GM23338 (cell line): ENCODE results near the gene BTBD18. TPM values are rescaled to one million over a fixed set of nuclear protein-coding genes. Genes with fewer than 3 reads are reported as not detected.

ENCODE experiments used
- ATAC-seq: fragments of 200-7000 bp; cut with Tn5 transposase; 3 replicates; pipeline ENCODE4 v1.9.1; 2020
- DNase-seq: peaks from one replicate; pipeline ENCODE4 v3.0.0-alpha.2; 2015; ENCODE audit warnings: low spot score
- H2AFZ ChIP-seq: fragments of 200-600 bp; sonication (generic); 2 replicates; pipeline ENCODE4 v1.8.0; 2016; ENCODE audit warnings: antibody characterized with exemption, mild to moderate bottlenecking, moderate library complexity
- H3F3A ChIP-seq: fragments of 200-600 bp; sonication (generic); replicated peaks from 2 replicates; pipeline ENCODE4 v1.8.0; 2017; ENCODE audit warnings: antibody characterized with exemption, mixed run types, low read depth
- H3K27ac ChIP-seq: fragments of 200-600 bp; sonication (generic); 2 replicates; pipeline ENCODE4 v1.6.1; 2016; ENCODE audit warnings: low read depth
- H3K27me3 ChIP-seq: fragments of 200-600 bp; sonication (generic); 2 replicates; pipeline ENCODE4 v1.8.0; 2016; ENCODE audit warnings: mild to moderate bottlenecking, mixed run types, moderate library complexity; ENCODE audit not compliant: insufficient read depth
- H3K36me3 ChIP-seq: fragments of 200-600 bp; sonication (generic); 2 replicates; pipeline ENCODE4 v1.8.0; 2016; ENCODE audit warnings: mild to moderate bottlenecking; ENCODE audit not compliant: insufficient read depth
- H3K4me1 ChIP-seq: fragments of 200-600 bp; sonication (generic); 2 replicates; pipeline ENCODE4 v1.8.0; 2016; ENCODE audit warnings: mild to moderate bottlenecking, moderate library complexity; ENCODE audit not compliant: insufficient read depth
- H3K4me2 ChIP-seq: fragments of 200-600 bp; sonication (generic); 2 replicates; pipeline ENCODE4 v1.7.1; 2017; ENCODE audit warnings: mixed run types
- H3K4me3 ChIP-seq: fragments of 200-600 bp; sonication (generic); 2 replicates; pipeline ENCODE4 v1.6.1; 2016; ENCODE audit warnings: mixed run types
- H3K79me2 ChIP-seq: fragments of 200-600 bp; sonication (generic); replicated peaks from 2 replicates; pipeline ENCODE4 v1.8.0; 2017; ENCODE audit warnings: mild to moderate bottlenecking; ENCODE audit not compliant: insufficient read depth
- H3K9me2 ChIP-seq: fragments of 200-600 bp; sonication (generic); 2 replicates; pipeline ENCODE4 v1.8.0; 2017; ENCODE audit not compliant: insufficient read depth
- H4K20me1 ChIP-seq: fragments of 200-600 bp; sonication (generic); replicated peaks from 2 replicates; pipeline ENCODE4 v1.8.0; 2017; ENCODE audit warnings: mild to moderate bottlenecking; ENCODE audit not compliant: insufficient read depth
- H3K27ac Mint-ChIP-seq: 2 replicates; pipeline ENCODE4 v1.8.0; 2020; ENCODE audit warnings: inconsistent platforms, mild to moderate bottlenecking, moderate library complexity, mixed read lengths
- H3K27me3 Mint-ChIP-seq: 3 replicates; pipeline ENCODE4 v1.8.0; 2022; ENCODE audit warnings: low read depth, mild to moderate bottlenecking, moderate library complexity, mixed read lengths, inconsistent platforms; ENCODE audit not compliant: insufficient read depth, poor library complexity
- H3K36me3 Mint-ChIP-seq: 3 replicates; pipeline ENCODE4 v1.8.0; 2021; ENCODE audit warnings: low read depth, mild to moderate bottlenecking, inconsistent platforms, moderate library complexity, mixed read lengths
- H3K4me1 Mint-ChIP-seq: 3 replicates; pipeline ENCODE4 v1.8.0; 2020; ENCODE audit warnings: mild to moderate bottlenecking, inconsistent platforms, mixed read lengths
- H3K4me3 Mint-ChIP-seq: 3 replicates; pipeline ENCODE4 v1.8.0; 2021; ENCODE audit warnings: moderate library complexity, mild to moderate bottlenecking, inconsistent platforms, mixed read lengths
- H3K9me3 Mint-ChIP-seq: 3 replicates; pipeline ENCODE4 v1.8.0; 2020; ENCODE audit warnings: moderate library complexity, mild to moderate bottlenecking, inconsistent platforms, mixed read lengths
- EZH2 ChIP-seq: fragments of 200-600 bp; sonication (generic); IDR thresholded peaks from one replicate; pipeline ENCODE4 v1.8.0; 2017; ENCODE audit warnings: antibody characterized with exemption, mild to moderate bottlenecking, low read depth; ENCODE audit not compliant: unreplicated experiment
- EZH2phosphoT487 ChIP-seq: fragments of 200-600 bp; sonication (generic); IDR thresholded peaks from one replicate; pipeline ENCODE4 v1.8.1; 2018; ENCODE audit warnings: antibody characterized with exemption; ENCODE audit not compliant: unreplicated experiment
- NANOG ChIP-seq: IDR thresholded peaks from 2 replicates; pipeline ENCODE4 v1.6.1; 2016; ENCODE audit warnings: antibody characterized with exemption, borderline replicate concordance
- POLR2AphosphoS5 ChIP-seq: IDR thresholded peaks from 2 replicates; pipeline ENCODE4 v1.6.1; 2016; ENCODE audit warnings: antibody characterized with exemption, low read depth
- STAT1 ChIP-seq: IDR thresholded peaks from one replicate; pipeline ENCODE4 v1.6.1; 2016; ENCODE audit warnings: antibody characterized with exemption; ENCODE audit not compliant: unreplicated experiment
- ZNF114 ChIP-seq: fragments of 250-450 bp; sonication (Bioruptor Pico); IDR thresholded peaks from 2 replicates; pipeline ENCODE4 v1.5.0; 2020; ENCODE audit warnings: mild to moderate bottlenecking, moderate library complexity
- ZNF331 ChIP-seq: fragments of 250-450 bp; sonication (Bioruptor Pico); IDR thresholded peaks from 2 replicates; pipeline ENCODE4 v1.5.0; 2020; ENCODE audit warnings: low read depth, mild to moderate bottlenecking, moderate library complexity
- ZNF462 ChIP-seq: fragments of 250-450 bp; sonication (Bioruptor Pico); IDR thresholded peaks from 2 replicates; pipeline ENCODE4 v1.5.0; 2020; ENCODE audit warnings: mild to moderate bottlenecking, moderate library complexity
- polyA plus RNA-seq: library from polyadenylated mRNA; unstranded; fragments of >200 nt; fragmentation: Nextera tagmentation; extraction: Ambion mirVana; gene quantifications from 2 replicates; pipeline ENCODE4 v1.2.1, GENCODE V29; 2016
- total RNA-seq: library from RNA; depleted of rRNA; stranded (reverse); fragments of >200 nt; shearing (Covaris generic); gene quantifications from 2 replicates; pipeline ENCODE4 v1.2.3, GENCODE V29; 2014

The BTBD18 gene
- total and polyA plus RNA-seq, 2 experiments from 2014 or later, result 0.29 TPM; not detected in 1

- Histone ChIP-seq H3K27me3 (no peaks in the 10 kb centered on the region), H4K20me1 (peaks cover 24% of the 10 kb centered on the region), H3K4me3 (no peak overlapping the region), H3F3A (no peaks in the 10 kb centered on the region; the same call in 1 of the 2 replicates), H3K9me2 (no peaks in the 10 kb centered on the region), H3K4me2 (no peak overlapping the region), H3K27ac (no peak overlapping the region), H3K36me3 (no peaks in the 10 kb centered on the region), H3K4me1 (peaks cover 31% of the 10 kb centered on the region), H2AFZ (no peak overlapping the region), H3K79me2 (peaks cover 100% of the 10 kb centered on the region)
- DNase-seq, result no peak
- peaks cover 6% of the 10 kb centered on the region; the same call in 2 of the 3 replicates for H3K36me3 Mint-ChIP-seq
- no peak overlapping the region for H3K27ac Mint-ChIP-seq
- ATAC-seq, result no peak
- TF ChIP-seq NANOG (no peak), EZH2 (no peak), STAT1 (no peak), ZNF331 (CRISPR knock-in tag) (no peak), POLR2AphosphoS5 (no peak), EZH2phosphoT487 (no peak), ZNF114 (CRISPR knock-in tag) (no peak), ZNF462 (CRISPR knock-in tag) (no peak)
- no peaks in the 10 kb centered on the region for H3K9me3 Mint-ChIP-seq
- no peak overlapping the region; the same call in 2 of the 3 replicates for H3K4me3 Mint-ChIP-seq
- peaks cover 54% of the 10 kb centered on the region for H3K4me1 Mint-ChIP-seq
- H3K27me3 Mint-ChIP-seq, result peaks cover 13% of the 10 kb centered on the region
Measured at GRCh38 chr11:57773026-57773598, 21.5 kb upstream of the BTBD18 start.
